ENCODE data around the gene CCNG2. TPM values are rescaled to one million over a fixed set of nuclear protein-coding genes. Genes with fewer than 3 reads are reported as not detected.

CCNG2 gene
- total and polyA plus RNA-seq, 10 donors = 20.2 to 106 (median 58.0) TPM

DNA sequence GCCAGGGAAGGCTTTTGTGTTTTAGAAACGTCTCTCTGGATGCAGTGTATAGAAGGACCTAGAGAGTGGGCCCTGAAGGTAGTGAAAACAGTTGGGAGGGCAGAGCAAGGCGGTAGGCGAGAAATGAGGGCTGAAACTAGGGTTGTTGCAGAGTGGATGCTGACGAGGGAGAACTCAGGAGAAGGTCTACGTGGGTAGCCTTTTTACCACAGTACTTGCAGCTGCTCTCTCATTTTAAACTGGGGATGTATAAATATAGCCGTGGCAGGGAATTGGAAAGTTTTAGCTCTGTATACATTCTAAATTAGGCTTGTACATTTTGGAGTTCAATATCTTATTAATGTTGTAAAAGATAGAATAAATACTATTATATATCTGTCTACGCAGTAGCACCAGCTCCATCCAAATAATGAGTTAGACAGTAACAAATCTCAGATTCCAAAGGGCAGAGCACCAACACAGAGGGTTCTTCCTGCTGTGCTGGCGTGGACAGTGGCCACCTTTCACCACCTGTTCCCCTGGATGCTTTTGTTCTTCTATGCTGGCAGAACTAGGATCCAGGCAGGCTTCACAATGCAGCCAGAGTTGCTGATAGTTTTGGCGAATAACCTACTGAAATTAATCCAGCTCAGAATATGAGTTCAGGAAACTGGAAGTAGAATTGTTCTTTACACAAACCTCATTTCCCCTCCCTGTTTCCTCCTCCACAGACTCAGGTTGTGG is 31.7 kb downstream of the CCNG2 start:
- DNase-seq = no peak
- intact Hi-C loops (cut with DNase I; ENCODE audit: low total_unique reads) = no loop called here
- Histone ChIP-seq H3K27me3 (replicated peaks in 1 of 7) (no peaks in the 10 kb centered on the region), H3K4me3 (no peak overlapping the region), H3K4me1 (peaks cover 0 to 9% (median 5%) of the 10 kb centered on the region in 6 donors), H3K9me3 (no peaks in the 10 kb centered on the region), H3K27ac (no peak overlapping the region), H3K36me3 (no peaks in the 10 kb centered on the region)
- 76 to 87% (median 82%) methylated on average over 9 of the region's 9 CpGs for WGBS, 5 donors
- TF ChIP-seq POLR2A (IDR thresholded peaks at IDR 0.05) = no peak
- no peak for TF ChIP-seq POLR2AphosphoS5 (IDR thresholded peaks at IDR 0.05)

DNA sequence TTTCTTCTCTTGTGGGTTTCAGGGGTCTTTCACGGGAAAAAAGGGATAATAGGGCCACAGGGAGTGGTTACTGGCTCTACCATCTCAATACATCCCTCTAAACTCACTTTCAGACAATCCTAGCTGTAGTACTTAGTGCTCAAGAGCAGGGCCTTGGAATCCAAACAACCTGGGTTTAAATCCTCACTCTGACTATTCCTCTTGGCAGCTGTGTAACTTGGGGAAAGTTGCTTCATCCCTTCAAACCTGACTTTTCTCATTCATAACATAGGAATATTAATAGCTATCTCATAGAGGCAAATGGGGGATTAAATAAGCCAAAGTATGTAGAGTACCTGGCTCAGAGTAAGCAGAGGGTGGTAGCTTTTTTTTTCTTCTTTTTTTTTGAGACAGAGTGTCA is 32.4 kb downstream of the CCNG2 start:
- Histone ChIP-seq H3K4me1 (peaks cover 4 to 16% (median 10%) of the 10 kb centered on the region in 6 donors), H3K36me3 (no peaks in the 10 kb centered on the region), H3K4me3 (no peak overlapping the region), H3K9me3 (no peaks in the 10 kb centered on the region), H3K27me3 (replicated peaks in 1 of 7) (no peaks in the 10 kb centered on the region), H3K27ac (no peak overlapping the region)
- DNase-seq = no peak
- TF ChIP-seq, protein P1, sequence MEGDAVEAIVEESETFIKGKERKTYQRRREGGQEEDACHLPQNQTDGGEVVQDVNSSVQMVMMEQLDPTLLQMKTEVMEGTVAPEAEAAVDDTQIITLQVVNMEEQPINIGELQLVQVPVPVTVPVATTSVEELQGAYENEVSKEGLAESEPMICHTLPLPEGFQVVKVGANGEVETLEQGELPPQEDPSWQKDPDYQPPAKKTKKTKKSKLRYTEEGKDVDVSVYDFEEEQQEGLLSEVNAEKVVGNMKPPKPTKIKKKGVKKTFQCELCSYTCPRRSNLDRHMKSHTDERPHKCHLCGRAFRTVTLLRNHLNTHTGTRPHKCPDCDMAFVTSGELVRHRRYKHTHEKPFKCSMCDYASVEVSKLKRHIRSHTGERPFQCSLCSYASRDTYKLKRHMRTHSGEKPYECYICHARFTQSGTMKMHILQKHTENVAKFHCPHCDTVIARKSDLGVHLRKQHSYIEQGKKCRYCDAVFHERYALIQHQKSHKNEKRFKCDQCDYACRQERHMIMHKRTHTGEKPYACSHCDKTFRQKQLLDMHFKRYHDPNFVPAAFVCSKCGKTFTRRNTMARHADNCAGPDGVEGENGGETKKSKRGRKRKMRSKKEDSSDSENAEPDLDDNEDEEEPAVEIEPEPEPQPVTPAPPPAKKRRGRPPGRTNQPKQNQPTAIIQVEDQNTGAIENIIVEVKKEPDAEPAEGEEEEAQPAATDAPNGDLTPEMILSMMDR (IDR thresholded peaks at IDR 0.05 in 8 of 11, conservative IDR thresholded peaks at IDR 0.05 in 3 of 11) = no peak
- TF ChIP-seq POLR2A (IDR thresholded peaks at IDR 0.05) (no peak), POLR2AphosphoS5 (IDR thresholded peaks at IDR 0.05) (no peak)
- intact Hi-C loops (cut with DNase I; ENCODE audit: low total_unique reads) = no loop called here
- WGBS, 5 donors = 46 to 61% (median 57%) methylated on average over 1 of the region's 1 CpG

DNA sequence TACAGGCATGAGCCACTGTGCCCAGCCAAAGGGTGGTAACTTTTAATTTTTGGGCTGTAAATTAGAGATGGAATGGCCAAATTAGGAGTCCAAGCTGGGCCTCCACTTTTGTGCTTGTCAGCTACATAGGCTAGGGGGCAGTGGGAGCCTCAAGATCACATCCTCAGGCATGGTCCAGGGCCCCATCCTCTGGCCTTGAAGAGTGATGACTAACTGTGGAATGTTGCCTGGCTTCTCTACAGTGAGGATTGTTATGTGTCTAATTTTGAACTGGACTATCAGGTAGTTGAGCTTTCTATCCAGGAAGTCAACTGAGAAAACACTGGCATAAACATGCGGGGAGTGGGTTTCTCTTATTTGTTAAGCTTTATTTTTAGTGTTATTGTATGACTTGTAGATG is 33.0 kb downstream of the CCNG2 start:
- intact Hi-C loops (cut with DNase I; ENCODE audit: low total_unique reads) = no loop called here
- no peaks in the 10 kb centered on the region for H3K9me3 ChIP-seq
- H3K36me3 ChIP-seq = no peaks in the 10 kb centered on the region
- 88 to 95% (median 90%) methylated on average over 1 of the region's 1 CpG for WGBS, 5 donors
- TF ChIP-seq, protein P1 (IDR thresholded peaks at IDR 0.05 in 8 of 11, conservative IDR thresholded peaks at IDR 0.05 in 3 of 11) = no peak
- no peak for TF ChIP-seq POLR2A (IDR thresholded peaks at IDR 0.05)
- TF ChIP-seq POLR2AphosphoS5 (IDR thresholded peaks at IDR 0.05) = no peak
- DNase-seq = no peak
- H3K27ac ChIP-seq = no peak overlapping the region
- no peaks in the 10 kb centered on the region for H3K27me3 ChIP-seq (replicated peaks in 1 of 7)
- H3K4me1 ChIP-seq = peaks cover 4 to 21% (median 13%) of the 10 kb centered on the region in 6 donors
- no peak overlapping the region for H3K4me3 ChIP-seq

DNA sequence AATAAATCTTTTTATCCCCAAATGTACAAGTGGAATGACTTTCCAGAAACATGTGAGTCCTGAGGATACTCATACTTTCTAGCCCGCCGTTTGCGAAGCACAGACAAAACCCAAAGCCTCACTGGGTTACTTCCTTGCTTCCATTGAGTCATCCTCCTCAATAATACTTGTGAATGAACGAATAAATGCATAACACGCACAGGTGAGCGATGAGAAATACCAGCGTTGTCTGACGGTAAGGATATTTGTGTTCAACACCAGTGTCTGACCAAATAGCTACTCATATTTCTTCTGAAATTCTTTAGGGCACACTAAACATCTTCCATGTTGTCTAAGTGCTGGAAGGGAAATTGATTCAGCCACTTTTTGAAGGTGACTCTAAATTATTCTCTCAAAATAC is 36.0 kb downstream of the CCNG2 start:
- no peaks in the 10 kb centered on the region for H3K36me3 ChIP-seq
- TF ChIP-seq, protein P1 (IDR thresholded peaks at IDR 0.05 in 8 of 11, conservative IDR thresholded peaks at IDR 0.05 in 3 of 11) = no peak
- TF ChIP-seq POLR2A (IDR thresholded peaks at IDR 0.05) (no peak), POLR2AphosphoS5 (IDR thresholded peaks at IDR 0.05) (no peak)
- 83 to 91% (median 87%) methylated on average over 8 of the region's 8 CpGs for WGBS, 5 donors
- no peak for DNase-seq
- H3K4me1 ChIP-seq = peaks cover 4 to 32% (median 13%) of the 10 kb centered on the region in 6 donors
- peak overlapping the region in 5 of 8 donors; percentile 19 to 64 (median 32) for H3K4me3 ChIP-seq
- no peaks in the 10 kb centered on the region for H3K9me3 ChIP-seq
- intact Hi-C loops (cut with DNase I; ENCODE audit: low total_unique reads) = no loop called here
- no peaks in the 10 kb centered on the region for H3K27me3 ChIP-seq (replicated peaks in 1 of 7)
- H3K27ac ChIP-seq = peak overlapping the region; percentile 63 to 84 (median 79)
